HG03354 (cell line): Measurements from ENCODE around the gene FBXO24.
"Not testable (repeated sequence)": the region's sequence is repeated elsewhere in the genome, so short reads cannot be mapped to it uniquely, and the experiment has no call there.

ENCODE experiments used
- ATAC-seq: cut with Tn5 transposase; IDR thresholded peaks from one replicate; pipeline ENCODE4 v1.9.1; 2021; ENCODE audit warnings: mild to moderate bottlenecking; ENCODE audit not compliant: unreplicated experiment, poor library complexity, severe bottlenecking

FBXO24 gene

GRCh38 chr7:100556541-100556940, 29.6 kb upstream of the FBXO24 start:
- no peak for ATAC-seq

DNA sequence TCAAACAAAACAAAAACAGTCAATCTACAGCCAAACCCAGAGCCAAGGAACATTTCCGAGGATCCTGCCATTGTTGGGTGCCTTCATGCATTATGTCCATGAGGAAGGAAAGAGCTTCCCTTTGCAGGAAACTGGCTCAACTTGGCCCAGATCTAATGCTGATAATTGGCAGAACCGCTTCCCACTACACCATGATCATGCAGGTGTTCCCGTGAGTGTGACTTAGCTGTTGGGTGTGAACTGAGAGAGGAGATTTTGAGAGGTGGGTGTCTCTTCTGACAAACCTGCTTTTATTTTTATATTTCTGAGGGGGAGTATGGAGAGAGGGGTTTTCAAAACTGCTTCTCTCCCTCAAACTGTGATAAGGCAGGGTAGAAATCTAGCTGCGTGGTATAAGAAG, 27.0 kb upstream of the FBXO24 start:
- ATAC-seq, result no peak

GRCh38 chr7:100561491-100562194, 24.5 kb upstream of the FBXO24 start:
- no peak for ATAC-seq

DNA sequence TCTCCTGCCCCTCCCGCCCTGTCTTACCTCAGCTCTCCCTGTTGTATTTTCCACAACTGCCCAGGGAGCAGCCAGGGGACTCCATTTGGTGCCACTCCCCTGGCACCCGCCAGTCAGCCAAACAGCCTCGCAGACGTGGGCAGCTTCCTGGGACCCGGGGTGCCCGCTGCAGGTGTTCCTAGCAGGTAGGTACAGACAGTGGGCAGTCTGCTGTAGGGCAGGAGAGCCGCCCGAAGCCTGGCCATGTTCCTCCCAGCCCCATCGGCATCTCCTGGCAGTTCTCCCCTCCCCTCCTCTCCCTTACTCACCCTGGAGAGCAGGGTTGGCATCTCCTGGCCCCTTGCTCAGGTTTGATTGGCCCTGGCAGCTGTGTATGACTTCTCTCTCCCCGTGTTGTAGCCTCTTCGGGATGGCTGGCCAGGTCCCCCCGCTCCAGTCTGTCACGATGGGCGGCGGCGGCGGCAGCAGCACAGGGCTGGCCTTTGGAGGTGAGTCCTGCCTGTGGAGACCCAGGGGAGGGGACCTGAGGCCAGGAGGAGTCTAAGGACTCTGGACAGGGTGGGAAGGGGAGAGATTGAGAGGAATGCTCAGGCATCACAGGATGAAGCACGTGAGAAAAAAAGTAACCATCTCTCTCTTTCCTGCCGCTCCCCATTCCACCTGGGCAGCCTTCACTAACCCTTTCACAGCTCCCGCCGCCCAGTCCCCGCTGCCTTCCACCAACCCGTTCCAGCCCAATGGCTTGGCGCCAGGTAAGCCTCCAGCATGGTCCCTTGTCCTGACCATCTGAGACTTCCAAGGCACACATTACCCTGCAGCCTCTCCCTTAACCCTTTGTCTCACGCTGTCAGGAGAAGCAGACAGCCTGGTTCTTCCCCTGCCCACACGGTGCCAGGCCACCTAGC, 23.7 kb upstream of the FBXO24 start:
- no peak for ATAC-seq

DNA sequence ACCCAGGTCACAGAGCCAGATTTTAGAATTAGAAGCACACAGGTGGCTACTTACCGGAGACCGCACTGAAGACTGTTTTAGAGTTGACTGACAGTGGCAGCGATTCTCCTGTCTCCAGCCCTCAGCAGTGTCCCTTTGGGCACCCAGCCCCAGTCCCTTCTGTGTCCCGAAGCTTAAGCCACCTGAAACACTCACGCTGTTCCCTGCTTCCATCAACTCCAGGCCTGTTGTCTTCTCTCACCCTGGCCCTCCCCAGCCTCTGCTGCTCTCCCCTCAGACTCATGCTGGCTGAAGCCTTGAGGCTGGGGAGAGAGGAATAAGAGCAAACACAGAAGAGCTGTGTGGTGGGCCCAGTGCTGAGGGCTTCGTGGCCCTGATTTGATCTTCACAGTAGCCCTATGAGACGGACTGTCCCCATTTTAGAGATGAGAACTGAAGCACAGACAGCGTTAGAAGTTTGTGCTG, 23.0 kb upstream of the FBXO24 start:
- no peak for ATAC-seq

DNA sequence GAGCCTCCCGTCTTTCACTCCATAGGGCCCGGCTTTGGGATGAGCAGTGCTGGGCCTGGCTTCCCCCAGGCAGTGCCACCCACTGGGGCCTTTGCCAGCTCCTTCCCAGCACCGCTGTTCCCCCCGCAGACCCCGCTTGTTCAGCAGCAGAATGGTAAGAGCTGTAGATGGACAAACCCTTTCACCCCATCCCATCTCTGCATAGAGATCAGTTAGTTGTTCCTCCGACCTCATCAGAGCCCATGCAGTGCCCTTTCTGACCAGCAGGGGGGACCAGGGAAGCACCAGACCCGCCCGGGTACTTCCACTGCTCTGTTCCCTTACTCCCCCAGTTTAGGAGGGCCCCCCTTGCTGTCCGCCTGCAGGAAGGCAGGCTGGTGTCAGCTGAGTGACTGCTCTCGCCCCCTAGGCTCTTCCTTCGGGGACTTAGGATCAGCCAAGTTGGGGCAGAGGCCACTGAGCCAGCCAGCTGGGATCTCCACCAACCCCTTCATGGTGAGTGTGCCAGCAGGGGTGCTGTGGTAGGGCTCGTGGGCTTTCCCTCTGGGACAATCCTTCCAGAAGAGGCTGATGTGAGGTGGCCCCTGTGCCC, 22.2 kb upstream of the FBXO24 start:
- ATAC-seq, result no peak

GRCh38 chr7:100564405-100564804, 21.7 kb upstream of the FBXO24 start:
- not testable (repeated sequence) for ATAC-seq

DNA sequence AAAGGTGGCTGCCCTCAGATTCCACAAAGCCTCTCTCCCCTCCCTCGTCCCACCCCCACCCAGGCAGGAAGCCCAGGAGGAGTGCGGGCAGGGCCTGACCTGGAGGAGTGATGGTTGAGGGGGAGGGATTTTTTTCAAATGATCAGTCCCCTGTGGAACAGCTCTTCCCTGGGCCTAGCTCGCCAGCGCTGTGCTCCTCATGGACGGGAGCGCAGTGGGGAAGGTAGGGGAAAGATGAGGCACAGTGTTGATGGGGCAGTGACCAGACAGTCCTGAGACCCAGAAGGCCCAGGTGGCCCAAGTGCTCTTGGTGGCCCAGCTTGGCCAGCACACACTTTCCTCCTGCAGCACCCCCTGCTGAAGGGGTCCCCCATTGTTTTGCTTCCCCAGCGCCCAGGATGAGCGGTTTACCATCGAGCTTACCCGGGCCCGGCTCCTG, 21.0 kb upstream of the FBXO24 start:
- ATAC-seq, result no peak

DNA sequence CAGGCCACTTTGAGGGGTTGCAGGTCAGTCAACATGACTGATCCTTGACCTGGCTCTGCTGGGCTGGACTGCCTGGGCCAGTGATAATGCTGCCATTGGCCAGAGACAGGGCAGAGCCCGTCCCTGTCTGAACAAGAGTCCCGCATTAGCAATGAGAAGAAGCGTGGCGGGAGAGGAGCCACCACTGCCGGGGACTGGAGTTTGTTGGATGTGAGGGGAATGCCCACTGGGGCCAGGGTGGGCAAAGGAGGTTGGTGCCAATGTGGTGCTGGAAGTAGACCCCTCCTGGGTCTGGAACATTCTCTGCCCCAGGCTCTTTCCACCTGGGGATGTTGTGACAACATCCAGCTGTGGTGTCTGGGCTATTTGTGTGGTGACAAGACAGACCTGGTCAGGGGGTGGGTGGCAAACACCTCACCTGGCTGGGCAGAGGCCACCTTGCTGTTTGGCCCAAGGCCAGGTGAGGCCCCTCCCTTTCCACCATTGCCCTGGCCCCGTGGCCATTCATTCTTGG, 20.1 kb upstream of the FBXO24 start:
- no peak for ATAC-seq

- ATAC-seq, result no peak
These were observed 18.9 kb upstream of the FBXO24 start for GRCh38 chr7:100567031-100567730.

DNA sequence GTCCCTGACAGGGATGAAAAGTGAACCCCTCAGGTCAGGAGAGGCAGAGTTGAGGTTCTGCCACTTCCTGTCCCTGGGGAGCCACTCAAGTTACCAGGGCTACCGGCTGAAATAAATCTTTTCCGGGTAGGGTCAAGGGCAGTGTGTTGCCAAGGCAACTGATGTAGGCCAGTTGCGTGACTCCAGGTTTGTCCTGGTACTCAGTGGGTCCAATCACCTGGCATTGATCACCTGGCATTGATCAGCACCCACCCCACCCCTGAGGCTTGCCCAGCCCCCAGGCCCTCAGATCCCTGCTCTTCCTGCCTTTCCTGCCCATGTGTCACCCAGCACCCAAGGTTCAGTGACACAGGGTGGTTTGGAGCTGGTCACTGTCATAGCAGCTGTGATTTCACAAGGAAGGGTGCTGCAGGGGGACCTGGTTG, 18.4 kb upstream of the FBXO24 start:
- ATAC-seq, result peak; percentile 35

DNA sequence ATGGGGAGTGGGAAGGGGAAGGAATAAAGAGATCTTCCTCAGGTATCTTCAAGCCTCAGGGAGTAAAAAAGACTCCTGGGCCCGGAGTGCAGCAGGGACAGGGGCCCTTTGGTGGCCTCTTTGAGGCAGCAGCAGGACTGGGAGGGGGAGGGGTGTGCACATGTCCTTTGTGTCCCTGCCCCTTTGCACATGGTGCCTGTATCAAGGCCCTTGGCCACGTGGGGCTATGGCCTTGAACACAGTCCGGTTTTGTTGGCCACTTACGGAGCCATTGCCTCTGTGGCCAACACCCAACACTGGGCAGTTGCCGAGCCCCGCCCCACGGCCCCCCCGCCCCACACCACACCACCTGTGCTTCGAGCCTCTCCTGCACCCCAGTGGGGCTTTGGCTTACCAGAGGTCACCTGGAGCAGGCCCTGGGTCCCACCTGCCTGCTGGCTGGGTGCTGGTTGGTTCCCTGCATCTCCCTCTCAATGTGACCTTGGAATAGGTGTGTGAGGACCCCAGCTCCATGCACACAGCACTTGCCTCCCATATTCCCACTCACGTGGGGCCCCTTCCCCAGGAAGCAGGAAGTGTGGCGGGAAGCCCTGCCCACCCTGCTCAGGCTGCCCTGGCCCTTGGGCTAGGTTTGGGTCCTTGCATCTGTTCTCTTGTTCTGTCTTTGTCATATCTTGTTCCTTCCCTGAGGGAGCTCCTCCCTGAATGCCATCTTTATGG, 17.8 kb upstream of the FBXO24 start:
- ATAC-seq, result no peak

GRCh38 chr7:100568896-100569844, 17.0 kb upstream of the FBXO24 start:
- peak; percentile 44 for ATAC-seq

DNA sequence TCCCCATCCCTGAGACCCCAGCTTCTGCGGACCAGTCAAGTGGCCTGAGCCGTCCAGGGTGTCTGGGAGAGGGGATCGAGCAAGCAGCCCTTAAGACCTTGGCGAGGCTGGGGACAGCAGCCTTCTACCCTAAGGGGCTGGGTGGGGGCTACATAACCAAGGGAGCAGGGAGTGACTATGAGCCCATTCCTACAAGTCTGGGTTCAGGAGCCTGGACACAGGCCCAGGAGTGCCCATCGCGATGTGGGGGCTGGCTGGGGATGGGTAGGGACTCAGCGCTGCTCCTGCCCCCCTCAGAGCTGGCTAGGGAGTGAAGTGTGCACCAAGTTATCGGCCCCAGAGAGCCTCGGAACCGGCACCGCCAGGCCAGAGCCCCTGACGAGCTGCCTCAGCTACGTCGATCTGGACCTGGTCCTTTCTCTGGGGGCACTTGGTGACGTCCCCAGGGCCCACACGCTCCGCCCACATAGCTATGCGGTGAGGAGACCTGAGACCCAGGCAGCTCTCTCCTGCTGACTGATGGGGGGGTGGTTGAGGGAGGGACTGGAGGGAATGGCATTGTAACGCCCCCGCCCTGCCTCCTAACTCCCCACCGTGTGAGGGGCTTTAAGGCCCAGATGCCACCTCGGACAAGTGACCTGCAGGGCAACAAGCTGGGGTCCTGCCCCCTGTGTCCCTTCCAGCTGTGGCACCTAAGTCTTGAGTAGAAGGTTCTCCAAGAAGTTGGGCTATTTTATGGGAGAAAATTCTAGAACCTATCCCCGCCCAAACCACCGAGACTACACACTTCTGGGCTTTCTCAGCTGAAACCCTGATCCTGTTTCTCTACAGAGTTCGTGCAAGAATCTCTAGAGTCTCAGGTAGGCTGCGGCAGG, 14.9 kb upstream of the FBXO24 start:
- ATAC-seq, result no peak

DNA sequence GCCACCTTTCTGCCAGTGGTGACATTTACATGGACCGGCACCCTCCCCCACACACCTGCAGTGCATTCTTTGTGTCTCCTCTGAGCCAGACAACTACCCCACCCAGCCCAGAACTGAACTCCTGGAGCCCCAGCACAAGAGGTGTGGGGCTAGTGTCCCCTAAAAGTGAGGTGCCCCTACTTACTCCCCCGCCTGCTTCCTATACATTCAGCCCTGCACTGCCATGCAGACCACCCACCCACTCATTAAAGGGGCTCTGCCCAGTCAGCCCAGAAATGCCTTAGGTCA, 14.4 kb upstream of the FBXO24 start:
- ATAC-seq, result no peak

DNA sequence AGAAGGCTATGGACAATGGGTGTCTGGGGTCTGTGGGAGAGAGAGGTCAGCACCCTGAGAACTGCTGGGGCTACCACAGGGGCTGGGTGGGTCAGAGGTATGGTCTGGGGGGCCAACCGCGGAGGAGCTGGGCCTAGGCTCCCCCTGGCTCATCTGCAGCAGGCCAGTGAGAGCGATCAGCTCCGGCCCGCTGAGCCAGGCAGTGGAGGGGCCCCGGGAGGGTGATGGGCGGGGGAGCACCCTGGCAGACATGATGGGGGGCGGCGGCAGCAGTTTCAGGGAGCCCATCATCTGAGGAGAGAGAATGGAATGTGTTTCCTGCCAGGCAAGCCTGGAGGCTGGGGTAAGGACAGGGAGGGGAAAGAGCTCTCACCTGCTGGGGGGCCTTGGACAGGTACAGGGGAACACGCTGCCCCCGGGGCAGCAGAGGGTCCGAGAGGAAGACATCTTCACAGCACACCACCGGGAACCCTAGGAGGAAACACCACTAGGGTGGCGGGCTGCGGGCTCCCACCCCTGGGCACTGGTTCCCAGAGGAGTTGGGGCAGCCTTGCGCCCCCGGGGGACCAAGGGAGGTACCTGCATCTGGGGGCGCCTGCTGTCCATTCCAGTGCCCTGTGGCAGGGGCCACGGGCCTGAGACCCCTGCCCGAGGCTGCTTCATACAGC, 13.7 kb upstream of the FBXO24 start:
- no peak for ATAC-seq
